Activated T-cell treated with anti-CD3 and anti-CD28 coated beads, Interleukin-2, amount 50 U/mL, for 24 hours (primary cell): Measurements from ENCODE around the gene SCIMP.
A peak's percentile ranks its signal among the peaks of the same experiment; 100 is the strongest.
"Not testable (repeated sequence)": the region's sequence is repeated elsewhere in the genome, so short reads cannot be mapped to it uniquely, and the experiment has no call there.

Experiments
- DNase-seq: peaks from one replicate; pipeline ENCODE4 v3.0.0-alpha.2; 2020
- H3K27ac Mint-ChIP-seq: 2 replicates; pipeline ENCODE4 v1.8.0; 2020; ENCODE audit warnings: mild to moderate bottlenecking, mixed read lengths
- H3K27me3 Mint-ChIP-seq: 2 replicates; pipeline ENCODE4 v1.8.0; 2020; ENCODE audit warnings: mixed read lengths
- H3K36me3 Mint-ChIP-seq: 2 replicates; pipeline ENCODE4 v1.8.0; 2020; ENCODE audit warnings: low read depth, mixed read lengths
- H3K4me1 Mint-ChIP-seq: 2 replicates; pipeline ENCODE4 v1.8.0; 2020; ENCODE audit warnings: low read depth, mixed read lengths
- H3K4me3 Mint-ChIP-seq: 2 replicates; pipeline ENCODE4 v1.8.0; 2020; ENCODE audit warnings: mild to moderate bottlenecking, moderate library complexity, mixed read lengths
- H3K9me3 Mint-ChIP-seq: 2 replicates; pipeline ENCODE4 v1.8.0; 2020; ENCODE audit warnings: mixed read lengths

Gene SCIMP

DNA sequence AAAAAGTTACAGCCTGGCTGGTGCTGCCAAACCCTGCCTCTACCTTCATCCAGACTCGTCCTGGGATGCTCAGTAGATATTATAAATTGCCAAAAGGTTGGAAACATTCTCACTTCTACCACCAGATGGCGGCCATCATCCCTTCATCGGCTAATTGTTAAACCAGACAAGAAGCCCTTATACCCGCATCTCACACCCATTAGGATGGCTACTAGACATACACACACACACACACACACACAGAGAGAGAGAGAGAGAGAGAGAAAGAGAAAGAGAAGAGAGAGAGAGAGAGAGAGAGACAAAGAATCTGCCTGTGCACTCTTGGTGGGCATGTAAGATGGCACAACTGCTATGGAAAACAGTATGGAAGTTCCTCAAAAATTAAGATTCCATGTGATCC, 15.0 kb upstream of the SCIMP start:
- H3K36me3 Mint-ChIP-seq = no peaks in the 10 kb centered on the region
- no peak overlapping the region for H3K4me3 Mint-ChIP-seq
- peak; percentile 48 for DNase-seq
- peaks cover 6% of the 10 kb centered on the region for H3K4me1 Mint-ChIP-seq
- no peak overlapping the region for H3K27ac Mint-ChIP-seq
- H3K27me3 Mint-ChIP-seq = no peaks in the 10 kb centered on the region
- H3K9me3 Mint-ChIP-seq = no peaks in the 10 kb centered on the region

- H3K36me3 Mint-ChIP-seq = no peaks in the 10 kb centered on the region
- H3K27ac Mint-ChIP-seq = no peak overlapping the region
- peaks cover 4% of the 10 kb centered on the region for H3K4me1 Mint-ChIP-seq
- no peak overlapping the region for H3K4me3 Mint-ChIP-seq
- DNase-seq = no peak
- H3K9me3 Mint-ChIP-seq = no peaks in the 10 kb centered on the region
- H3K27me3 Mint-ChIP-seq = no peaks in the 10 kb centered on the region
Measured at GRCh38 chr17:5248821-5249479, 14.3 kb upstream of the SCIMP start.

DNA sequence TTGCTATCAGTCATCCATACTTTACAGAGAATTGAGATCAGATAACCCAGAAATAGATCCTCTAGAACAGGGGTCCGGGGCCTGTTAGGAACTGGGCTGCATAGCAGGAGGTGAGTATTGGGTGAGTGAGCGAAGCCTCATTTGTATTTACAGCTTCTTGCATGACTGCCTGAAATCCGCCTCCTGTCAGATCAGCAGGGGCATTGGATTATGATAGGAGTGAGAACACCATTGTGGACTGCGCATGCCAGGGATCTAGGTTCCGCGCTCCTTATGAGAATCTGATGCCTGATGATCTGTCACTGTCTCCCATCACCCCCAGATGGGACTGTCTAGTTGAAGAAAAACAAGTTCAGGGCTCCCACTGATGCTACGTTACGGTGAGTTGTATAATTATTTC, 13.0 kb upstream of the SCIMP start:
- H3K4me1 Mint-ChIP-seq = peaks cover 12% of the 10 kb centered on the region
- no peaks in the 10 kb centered on the region for H3K36me3 Mint-ChIP-seq
- H3K27me3 Mint-ChIP-seq = no peaks in the 10 kb centered on the region
- H3K27ac Mint-ChIP-seq = no peak overlapping the region
- no peaks in the 10 kb centered on the region for H3K9me3 Mint-ChIP-seq
- no peak overlapping the region for H3K4me3 Mint-ChIP-seq
- no peak for DNase-seq

DNA sequence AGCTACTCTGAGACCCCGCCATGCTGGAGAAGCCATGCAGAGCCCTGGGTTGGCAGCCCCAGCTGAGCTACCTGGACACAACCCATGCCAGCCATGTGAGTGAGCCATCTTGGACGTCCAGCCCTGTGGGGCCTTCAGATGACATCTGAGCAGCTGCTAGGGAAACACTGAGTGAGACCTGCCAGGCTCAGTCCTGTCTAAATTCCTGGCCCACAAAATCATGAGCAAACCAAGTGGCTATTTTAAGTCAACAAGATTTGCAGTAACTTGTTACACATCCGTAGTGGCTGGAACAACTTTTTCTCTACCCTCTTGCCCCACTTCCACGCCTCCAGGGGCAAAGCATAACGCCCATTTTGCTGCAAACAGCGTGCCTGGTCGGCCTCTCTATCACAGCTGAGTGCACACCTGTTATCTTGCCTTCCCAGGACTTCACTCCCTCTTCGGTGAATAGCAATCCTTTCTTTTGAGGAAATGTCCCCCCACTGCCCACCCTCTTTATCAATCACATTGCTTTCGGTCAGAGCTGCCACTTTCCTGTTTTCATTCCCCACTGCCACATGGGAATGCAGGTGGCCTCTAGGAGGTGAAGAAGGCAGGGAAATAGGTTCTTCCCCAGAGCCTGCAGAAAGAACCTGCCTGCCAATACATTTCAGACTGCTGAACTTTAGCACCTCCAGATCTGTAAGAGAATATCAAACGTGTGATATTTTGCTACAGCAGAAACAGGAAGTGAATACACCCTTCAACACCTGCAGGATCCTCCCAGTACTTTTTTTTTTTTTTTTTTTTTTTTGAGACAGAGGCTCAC, 7.4 kb upstream of the SCIMP start:
- peak overlapping the region; percentile 87 for H3K27ac Mint-ChIP-seq
- peaks cover 37% of the 10 kb centered on the region for H3K4me1 Mint-ChIP-seq
- H3K4me3 Mint-ChIP-seq = peak overlapping the region; percentile 21

GRCh38 chr17:5239769-5240168, 5.1 kb upstream of the SCIMP start:
- H3K27me3 Mint-ChIP-seq, H3K36me3 Mint-ChIP-seq, H3K27ac Mint-ChIP-seq, DNase-seq, H3K4me3 Mint-ChIP-seq, H3K9me3 Mint-ChIP-seq: not testable (repeated sequence)
- H3K4me1 Mint-ChIP-seq = peaks cover 39% of the 10 kb centered on the region

More for the DNA sequence above, 7.4 kb upstream of the SCIMP start:
- peak; percentile 40 for DNase-seq
- Mint-ChIP-seq H3K27me3 (no peaks in the 10 kb centered on the region), H3K36me3 (no peaks in the 10 kb centered on the region), H3K9me3 (no peaks in the 10 kb centered on the region)

DNA sequence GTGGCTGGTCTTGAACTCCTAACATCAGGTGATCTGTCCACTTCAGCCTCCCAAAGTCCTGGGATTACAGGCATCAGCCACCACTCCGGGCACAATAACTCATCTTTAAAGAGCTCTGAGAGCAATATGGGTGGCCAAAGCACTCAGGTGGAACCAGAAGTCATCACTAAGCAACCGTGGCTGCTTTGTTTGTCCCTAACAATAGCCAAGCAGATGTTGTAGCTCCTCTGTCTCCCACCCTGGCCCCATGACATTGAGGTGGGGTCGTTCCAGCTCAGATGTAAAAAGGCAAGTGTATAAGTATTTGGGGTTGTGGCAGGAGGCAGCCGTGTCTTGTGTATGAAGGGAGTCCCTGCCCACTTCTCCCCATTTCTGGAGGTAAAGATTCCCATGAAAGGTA, 3.7 kb upstream of the SCIMP start:
- Mint-ChIP-seq H3K36me3 (no peaks in the 10 kb centered on the region), H3K4me1 (peaks cover 36% of the 10 kb centered on the region), H3K4me3 (no peak overlapping the region), H3K9me3 (no peaks in the 10 kb centered on the region), H3K27ac (no peak overlapping the region), H3K27me3 (no peaks in the 10 kb centered on the region)
- no peak for DNase-seq

- Mint-ChIP-seq H3K36me3 (no peaks in the 10 kb centered on the region), H3K4me1 (peaks cover 28% of the 10 kb centered on the region), H3K4me3 (no peak overlapping the region), H3K27me3 (no peaks in the 10 kb centered on the region), H3K27ac (peak overlapping the region; percentile 35), H3K9me3 (no peaks in the 10 kb centered on the region)
- peak; percentile 54 for DNase-seq
Measured at GRCh38 chr17:5237541-5238016, 2.9 kb upstream of the SCIMP start.

DNA sequence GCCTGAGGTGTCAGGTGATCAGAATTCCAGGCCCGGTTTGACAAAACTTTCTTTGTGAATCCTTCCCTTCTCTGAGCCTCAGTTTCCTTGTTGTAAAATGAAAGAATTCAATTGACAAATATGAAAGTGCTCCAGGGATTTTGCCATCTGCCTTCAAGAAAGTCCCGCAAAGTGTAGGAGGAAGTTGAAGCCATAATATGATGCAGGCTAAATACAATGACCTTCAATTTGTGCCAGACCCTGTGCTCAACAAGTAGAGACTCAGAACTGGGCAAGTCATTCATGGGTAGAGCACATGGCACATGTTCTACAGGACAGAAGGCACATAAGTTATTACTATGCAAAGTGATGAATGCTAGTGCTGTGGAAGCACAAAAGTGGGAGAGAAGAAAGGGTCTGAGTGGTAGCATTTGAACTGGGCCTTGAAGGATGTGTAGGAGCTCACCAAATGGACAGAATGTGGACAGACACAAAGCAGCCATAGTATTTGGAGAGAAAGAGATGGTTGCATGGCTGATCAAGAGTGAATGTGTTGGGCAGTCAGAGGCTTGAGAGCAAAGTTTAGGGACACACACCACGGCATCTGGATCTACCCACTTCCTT, 2.4 kb upstream of the SCIMP start:
- no peak for DNase-seq

DNA sequence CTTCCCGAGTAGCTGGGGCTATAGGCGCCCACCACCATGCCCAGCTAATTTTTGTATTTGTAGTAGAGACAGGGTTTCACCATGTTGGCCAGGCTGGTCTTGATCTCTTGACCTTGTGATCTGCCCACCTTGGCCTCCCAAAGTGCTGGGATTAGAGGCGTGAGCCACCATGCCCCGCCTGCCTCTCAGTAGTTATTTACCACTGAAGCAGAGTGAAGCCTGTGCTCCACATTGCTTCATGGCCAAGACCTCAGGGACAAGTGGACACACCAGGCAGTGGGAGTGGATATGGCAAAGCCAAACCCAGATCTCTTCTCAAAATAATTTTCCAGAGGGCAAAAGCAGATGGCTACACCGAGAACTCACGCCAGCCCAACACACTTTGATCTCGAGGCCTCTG, 1.2 kb downstream of the SCIMP start:
- not testable (repeated sequence) for H3K36me3 Mint-ChIP-seq, H3K9me3 Mint-ChIP-seq, DNase-seq, H3K4me3 Mint-ChIP-seq, H3K27ac Mint-ChIP-seq, H3K27me3 Mint-ChIP-seq
- peaks cover 19% of the 10 kb centered on the region for H3K4me1 Mint-ChIP-seq

More for the DNA sequence above, 2.4 kb upstream of the SCIMP start:
- no peaks in the 10 kb centered on the region for H3K9me3 Mint-ChIP-seq
- H3K4me1 Mint-ChIP-seq = peaks cover 23% of the 10 kb centered on the region
- H3K27ac Mint-ChIP-seq = peak overlapping the region; percentile 35
- H3K4me3 Mint-ChIP-seq = no peak overlapping the region
- no peaks in the 10 kb centered on the region for H3K36me3 Mint-ChIP-seq
- no peaks in the 10 kb centered on the region for H3K27me3 Mint-ChIP-seq

GRCh38 chr17:5226940-5227878, 7.5 kb downstream of the SCIMP start:
- Mint-ChIP-seq H3K4me3 (no peak overlapping the region), H3K36me3 (peaks cover 9% of the 10 kb centered on the region), H3K27me3 (no peaks in the 10 kb centered on the region), H3K9me3 (no peaks in the 10 kb centered on the region), H3K27ac (peak overlapping the region; percentile 74), H3K4me1 (peaks cover 29% of the 10 kb centered on the region)
- peak; percentile 42 for DNase-seq

GRCh38 chr17:5225668-5226457, 8.8 kb downstream of the SCIMP start:
- Mint-ChIP-seq H3K27ac (peak overlapping the region; percentile 53), H3K9me3 (no peaks in the 10 kb centered on the region), H3K4me1 (peaks cover 38% of the 10 kb centered on the region), H3K27me3 (no peaks in the 10 kb centered on the region), H3K36me3 (peaks cover 9% of the 10 kb centered on the region), H3K4me3 (no peak overlapping the region)
- no peak for DNase-seq

GRCh38 chr17:5221912-5222311, 12.7 kb downstream of the SCIMP start:
- H3K36me3 Mint-ChIP-seq, H3K27me3 Mint-ChIP-seq, H3K4me3 Mint-ChIP-seq, DNase-seq, H3K9me3 Mint-ChIP-seq: not testable (repeated sequence)
- peaks cover 24% of the 10 kb centered on the region for H3K4me1 Mint-ChIP-seq
- H3K27ac Mint-ChIP-seq = peak overlapping the region; percentile 79

DNA sequence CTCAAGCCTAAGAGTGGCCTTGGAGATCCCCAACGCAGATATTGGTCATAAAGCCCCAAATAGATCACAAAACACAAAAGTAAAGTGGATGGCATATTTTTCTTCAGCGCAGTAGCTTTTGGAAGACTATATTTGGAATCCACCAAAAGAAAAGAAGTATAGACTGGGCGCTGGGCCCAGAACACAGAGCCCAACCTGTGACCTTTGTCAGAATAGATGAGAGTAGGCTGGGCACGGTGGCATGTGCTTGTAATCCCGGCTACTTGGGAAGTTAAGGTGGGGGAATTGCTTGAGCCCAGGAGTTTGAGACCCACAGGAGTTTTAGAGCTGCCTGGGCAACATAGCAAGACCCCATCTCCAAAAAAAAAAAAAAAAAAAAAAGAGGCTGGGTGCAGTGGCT, 14.6 kb downstream of the SCIMP start:
- no peak overlapping the region for H3K27ac Mint-ChIP-seq
- no peaks in the 10 kb centered on the region for H3K9me3 Mint-ChIP-seq
- H3K27me3 Mint-ChIP-seq = no peaks in the 10 kb centered on the region
- peaks cover 11% of the 10 kb centered on the region for H3K4me1 Mint-ChIP-seq
- no peak for DNase-seq
- no peak overlapping the region for H3K4me3 Mint-ChIP-seq
- peaks cover 3% of the 10 kb centered on the region for H3K36me3 Mint-ChIP-seq
